DMS153 treated with DMSO at 0.1 percent for 48 hours (cell line): ENCODE results near the gene FLT4.

ENCODE experiments used
- DNase-seq: peaks from one replicate; lab custom pipeline; 2025; ENCODE audit not compliant: unreplicated experiment; lab: John Stamatoyannopoulos, UW

Gene FLT4

DNA sequence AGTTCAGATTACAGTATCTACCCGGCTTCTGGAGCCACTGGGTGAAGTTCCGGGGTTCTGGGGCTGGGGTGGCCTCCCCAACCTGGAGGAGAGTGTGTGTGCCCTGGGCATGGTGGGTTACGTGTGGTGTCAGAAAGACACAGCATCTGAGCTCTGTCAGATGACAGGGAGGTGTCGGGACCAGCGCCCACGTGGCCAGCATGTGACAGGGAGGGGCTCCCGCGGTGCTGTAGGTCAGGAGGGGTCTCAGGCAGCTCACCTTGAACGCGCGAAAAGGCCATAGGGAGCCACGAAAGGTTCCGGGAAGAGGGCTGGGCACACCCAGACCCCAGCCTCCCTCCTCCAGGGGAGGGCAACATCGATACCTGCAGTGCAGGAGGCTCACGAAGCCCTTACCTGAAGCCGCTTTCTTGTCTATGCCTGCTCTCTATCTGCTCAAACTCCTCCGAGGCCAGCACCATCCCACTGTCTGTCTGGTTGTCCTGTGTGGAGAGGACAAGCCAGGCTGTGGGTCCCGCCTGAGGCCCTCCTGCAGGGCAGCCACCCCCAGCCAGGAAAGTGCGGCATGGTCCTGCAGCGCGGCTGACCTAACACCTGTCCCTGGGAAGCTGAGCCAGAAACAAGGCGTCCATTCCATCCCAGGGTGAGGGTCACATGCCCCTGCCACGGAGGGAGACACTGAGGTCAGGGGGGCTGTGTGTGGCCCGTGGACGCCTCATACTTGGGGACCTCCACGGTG, 40.7 kb downstream of the FLT4 start:
- DNase-seq, result no peak

DNA sequence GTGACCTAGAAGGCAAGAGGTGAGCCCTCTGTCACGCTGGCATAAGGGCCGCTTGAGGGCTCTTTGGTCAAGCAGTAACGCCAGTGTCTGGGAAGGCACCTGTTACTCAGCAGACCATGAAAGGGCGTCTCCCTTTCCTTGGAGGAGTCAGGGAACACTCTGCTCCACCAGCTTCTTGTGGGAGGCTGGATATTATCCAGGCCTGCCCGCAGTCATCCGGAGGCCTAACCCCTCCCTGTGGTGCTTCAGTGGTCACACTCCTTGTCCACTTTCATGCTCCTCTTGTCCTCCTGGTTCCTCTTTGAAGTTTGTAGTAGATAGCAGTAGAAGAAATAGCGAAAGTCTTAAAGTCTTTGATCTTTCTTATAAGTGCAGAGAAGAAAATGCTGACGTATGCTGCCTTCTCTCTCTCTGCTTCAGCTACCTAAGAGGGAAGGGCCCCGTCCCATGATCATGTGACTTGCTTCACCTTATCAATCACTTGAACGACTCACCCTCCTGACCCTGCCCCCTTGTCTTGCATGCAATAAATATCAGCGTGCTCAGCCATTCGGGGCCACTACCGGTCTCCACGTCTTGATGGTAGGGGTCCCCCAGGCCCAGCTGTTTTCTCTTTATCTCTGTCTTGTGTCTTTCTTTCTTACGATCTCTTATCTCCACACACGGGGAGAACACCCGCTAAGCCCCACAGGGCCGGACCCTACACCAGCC, 41.4 kb downstream of the FLT4 start:
- DNase-seq, result no peak

DNA sequence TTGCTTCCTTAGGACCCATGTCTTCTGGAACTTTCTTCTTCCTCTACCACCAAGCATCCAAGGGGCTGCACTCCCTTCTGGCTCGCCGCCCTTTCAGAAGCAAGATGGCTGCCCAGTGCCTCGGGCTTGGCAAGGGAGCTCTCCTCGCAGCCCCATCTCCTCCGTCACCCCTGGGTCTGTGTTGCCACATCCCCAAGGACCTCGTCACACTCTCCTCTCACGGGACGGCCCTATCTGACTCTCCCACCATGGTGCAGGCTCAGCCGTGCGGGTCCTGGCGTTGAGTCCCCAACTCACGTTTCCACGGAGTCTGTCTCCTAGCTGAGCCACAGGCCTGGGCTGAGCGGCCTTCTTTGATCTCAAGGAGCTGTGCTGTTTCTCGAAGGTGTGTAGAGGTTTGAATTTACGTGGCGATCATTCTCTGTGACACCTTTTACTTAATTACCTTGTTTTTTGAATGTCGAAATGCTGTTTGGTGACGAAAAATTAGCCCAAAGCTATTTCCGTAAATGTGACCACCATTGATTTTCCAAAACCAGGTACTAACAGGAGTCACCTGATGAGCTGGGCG, 43.1 kb downstream of the FLT4 start:
- DNase-seq, result no peak

DNA sequence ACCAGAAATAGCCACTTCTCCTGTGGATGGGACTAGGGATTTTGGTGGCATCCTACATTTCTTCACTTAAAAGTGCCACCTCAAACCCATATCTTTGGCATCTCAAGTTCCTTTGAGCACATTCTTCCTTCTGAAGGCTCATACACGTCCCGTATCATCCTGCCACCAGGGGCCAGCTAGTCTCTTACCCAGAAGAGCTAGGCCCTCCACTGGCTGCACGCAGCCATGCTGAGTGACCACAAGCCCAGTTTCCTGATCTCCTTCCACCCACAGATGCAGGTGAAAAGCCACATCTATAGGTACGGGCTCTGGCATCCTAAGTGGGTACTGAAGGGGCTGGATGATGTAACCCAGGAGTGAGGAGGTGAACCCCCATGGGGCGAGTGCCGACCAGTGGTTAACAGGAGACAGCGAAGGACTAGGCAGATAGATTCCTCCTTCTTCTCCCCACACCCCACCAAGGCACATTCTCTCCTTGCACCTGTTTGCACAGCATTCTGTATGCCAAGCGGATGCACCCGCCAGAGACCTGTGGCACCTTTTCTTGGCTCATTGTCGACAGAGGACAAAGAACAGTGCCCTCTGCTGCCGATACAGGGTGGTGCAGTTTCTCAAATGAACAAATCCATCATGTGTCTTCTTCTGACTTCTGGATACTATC, 43.7 kb downstream of the FLT4 start:
- no peak for DNase-seq

DNA sequence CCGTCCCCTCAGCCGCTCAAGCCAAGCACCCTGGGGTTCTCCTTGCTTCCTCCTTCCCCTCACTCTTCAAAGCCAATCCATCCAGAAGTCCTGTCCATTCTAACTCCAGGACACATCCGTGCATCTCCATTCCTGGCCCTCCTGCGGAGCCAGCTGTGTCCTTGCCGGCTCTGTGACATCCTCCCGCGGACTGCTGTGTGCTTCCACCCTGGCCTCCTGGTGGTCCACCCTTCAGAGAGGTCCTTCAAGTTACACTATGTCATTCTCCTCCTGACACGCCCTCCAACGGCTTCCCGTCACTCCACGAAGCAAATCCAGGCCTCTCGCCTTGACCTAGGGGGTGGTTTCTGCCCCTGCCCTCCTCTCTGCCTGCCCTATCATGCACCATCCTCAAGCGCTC, 45.1 kb downstream of the FLT4 start:
- no peak for DNase-seq

DNA sequence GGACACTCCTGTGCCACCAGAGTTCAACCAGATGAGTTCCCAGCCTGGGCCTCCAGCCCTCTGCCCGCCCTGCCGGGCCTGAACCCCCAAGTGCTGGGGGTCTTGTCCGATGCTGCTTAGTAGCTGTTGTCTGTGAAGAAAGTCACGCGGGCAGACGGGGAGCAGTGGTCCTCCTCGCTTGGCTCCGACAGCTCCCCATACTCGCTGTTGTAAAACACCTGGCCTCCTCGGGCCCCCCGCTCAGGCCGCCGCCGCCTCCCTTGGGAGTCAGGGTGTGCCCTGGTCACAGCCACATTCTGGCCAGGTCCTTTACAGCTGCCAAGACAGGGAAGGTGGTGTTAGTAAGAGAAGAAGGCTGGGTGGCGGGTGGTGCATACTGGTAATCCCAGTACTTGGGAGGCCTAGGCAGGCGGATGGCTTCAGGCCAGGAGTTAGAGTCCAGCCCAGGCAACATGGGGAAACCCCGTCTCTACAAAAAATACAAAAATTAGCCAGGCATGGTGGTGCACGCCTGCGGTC, 46.3 kb downstream of the FLT4 start:
- DNase-seq, result no peak

DNA sequence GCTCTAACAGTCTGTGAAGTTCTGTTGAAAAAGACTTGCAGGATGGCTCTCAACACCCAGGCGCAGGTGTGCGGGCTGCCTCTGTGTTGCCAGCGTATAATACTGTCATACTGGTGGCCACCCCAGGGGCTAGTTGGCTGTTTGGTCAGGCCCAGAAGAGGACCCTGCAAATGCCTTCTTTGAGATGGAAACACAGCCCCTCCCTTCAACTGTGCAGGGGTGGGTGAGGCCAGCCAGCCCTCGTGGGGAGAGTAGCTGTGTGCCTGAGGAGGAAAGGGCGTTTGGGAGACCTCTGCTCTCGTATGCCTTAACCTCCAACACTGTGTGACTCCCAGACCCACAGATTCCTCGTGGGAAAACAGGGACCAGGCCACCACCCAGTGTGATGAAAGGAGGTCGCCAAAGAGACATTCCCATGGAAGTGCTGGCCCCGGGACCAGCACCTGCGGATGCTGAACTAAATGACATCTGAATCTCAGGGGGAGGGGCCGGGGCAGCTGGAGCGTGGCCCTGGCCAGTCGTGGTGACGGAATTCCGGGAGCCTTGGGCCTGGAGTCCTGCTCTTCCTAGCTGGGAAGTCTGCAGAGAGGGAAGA, 46.8 kb downstream of the FLT4 start:
- DNase-seq, result no peak

DNA sequence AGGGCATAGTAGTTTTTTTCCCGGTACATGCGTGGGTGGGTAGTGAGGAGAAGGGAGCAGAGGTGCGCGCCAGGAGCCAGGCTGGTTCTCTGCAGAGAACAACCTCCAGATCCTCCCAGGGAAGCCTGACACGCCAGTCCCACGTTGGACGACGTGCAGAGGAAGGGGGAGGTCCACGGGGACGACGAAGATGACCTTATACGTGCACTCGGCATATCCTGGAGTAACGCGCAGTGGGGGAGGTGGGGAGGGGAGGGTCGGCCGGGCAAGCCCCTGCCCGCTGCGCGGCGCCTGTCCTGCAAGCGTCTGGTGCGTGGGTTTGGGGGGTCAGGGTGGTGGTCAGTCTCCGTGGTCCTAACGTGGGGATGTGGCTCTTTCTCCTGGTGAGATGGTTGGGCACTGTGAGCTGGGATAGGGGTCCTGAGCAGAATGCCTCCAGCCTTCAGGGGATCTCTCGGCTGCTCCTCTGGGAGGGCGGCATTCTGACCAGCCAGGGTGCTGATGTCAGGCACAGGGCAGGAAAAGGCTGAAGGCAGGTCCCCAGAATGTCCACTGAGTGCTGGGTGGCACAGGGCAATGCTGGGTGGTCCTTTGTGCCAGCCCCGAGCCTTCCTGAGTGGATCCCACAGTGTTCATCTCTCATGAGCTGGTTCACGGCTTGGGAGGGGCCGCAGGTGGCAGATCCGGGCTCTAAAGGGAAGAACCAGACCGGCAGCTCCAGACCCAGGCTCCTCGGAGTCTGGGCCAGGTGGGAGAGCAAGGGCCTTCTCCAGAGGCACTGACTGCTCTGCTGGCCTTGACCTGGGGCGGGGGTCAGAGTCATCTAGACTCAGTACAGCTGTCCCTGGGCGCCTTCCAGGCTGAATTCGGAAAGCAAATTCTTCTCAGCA, 47.6 kb downstream of the FLT4 start:
- no peak for DNase-seq

DNA sequence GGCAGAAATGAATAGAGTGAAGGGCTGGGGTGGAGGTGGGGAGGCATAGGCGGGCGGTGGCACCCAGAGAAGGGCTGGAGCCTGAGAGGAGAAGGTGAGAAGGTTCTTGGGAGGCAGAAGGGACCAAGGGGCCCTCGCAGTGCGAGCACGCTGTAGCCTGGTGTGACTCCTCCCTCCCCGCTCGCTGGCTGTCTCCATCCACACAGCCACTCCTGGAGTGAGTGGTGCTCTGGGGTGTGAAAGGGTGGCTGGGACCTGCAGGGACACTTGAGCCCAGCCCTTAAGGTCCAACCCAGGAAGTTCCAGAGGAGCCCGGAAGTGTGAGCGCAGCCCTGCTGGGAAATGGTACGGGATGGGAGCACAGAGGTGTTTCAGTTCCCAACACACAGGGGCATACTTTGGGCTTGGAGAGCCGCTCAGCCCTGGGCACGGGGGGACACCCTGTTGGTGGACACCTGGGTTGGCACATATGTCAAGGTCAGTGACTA, 48.8 kb downstream of the FLT4 start:
- no peak for DNase-seq

DNA sequence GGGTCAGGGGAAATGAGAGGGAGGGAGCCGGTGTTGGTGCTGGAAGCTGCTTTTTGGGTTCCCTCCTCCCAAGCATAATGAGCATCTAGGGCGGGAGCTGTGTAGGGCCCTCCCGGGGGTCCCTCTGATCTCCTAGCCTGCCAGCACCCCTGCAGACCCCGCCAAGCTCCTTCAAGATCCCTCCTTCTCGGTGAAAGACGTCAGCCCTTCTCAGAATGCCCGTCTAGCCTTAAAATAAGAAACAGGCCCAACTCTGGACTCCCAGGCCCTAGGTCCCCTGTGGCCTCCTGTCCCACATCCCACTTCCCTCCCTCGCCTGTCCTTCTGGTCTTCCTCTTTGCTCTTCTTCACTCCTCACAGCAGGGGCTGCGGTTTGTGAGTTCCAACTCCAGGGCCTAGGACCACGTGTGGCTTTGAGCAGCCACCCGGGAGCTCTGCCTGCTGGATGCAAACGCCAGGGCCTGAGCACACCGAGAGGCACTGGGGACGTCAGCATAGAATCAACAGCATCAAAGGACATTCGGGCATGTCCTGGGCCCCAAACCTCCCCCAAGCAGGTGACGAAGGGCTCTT, 49.3 kb downstream of the FLT4 start:
- DNase-seq, result no peak

DNA sequence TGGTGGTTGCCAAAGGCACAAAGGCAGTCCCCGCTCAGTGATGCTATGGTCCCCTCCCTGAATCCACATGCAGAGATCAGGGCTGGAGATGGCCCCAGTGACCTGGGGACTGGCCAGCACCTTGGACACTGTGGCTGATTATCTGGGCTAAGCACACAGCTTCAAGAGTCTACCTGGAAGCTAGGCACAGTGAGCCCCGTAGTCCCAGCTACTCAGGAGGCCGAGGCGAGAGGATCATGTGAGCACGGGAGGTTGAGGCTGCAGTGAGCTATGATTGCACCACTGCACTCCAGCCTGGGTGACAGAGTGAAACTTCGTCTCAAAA, 49.8 kb downstream of the FLT4 start:
- DNase-seq, result no peak

DNA sequence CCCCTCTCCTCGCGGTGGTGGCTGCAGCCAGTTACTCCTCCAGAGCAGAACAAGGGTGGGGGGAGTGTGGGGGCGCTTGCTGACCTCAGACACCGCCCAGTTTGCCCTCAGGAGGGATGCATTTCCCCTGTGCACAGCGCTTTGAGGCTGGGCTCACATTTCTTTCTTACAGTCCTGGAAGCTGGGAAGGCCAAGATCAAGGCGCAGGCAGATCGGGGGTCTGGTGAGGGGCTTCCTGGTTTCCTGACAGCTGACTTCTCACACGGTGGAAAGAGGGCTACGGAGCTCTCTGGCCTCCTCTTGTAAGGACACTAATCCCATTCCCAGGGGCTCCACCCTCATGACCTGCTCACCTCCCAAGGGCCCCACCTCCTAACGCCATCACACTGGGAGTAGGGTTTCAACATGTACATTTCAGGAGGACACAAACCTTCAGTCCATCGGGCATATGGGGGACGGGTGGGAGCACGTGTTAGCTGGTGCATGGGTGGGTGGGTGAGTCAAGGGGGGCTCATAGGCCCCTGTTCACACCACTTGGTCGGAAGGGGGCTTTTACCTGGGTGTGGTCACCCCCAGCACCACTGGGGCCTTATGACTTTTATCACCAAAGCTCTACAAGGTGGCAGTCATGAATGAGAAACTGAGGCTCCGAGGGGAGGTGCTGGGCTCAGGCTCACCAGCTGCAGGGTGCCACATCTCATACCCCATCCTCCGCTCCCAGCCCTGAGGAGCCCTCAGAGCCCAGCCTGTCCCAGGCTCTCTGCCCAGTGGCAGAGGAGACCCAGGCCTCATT, 50.4 kb downstream of the FLT4 start:
- no peak for DNase-seq

DNA sequence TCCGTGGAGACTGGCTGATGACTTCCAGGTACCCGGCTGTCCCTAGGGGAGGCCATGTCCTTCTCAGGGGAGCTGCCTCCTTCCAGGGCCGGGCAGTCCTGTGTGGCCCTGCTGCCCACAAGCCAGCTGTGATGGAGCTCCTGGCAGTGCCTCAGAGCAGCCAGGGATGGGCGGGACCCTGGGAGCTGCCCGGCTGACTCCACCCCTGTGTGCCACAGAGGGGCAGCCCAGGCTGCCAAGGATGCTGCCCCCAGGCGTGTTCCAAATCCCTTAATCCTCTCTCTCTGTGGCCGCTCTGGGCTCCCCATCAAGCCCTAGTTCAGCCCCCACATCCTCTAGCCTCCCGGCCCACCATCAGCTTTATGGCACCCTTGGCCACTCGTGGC, 51.1 kb downstream of the FLT4 start:
- DNase-seq, result no peak

DNA sequence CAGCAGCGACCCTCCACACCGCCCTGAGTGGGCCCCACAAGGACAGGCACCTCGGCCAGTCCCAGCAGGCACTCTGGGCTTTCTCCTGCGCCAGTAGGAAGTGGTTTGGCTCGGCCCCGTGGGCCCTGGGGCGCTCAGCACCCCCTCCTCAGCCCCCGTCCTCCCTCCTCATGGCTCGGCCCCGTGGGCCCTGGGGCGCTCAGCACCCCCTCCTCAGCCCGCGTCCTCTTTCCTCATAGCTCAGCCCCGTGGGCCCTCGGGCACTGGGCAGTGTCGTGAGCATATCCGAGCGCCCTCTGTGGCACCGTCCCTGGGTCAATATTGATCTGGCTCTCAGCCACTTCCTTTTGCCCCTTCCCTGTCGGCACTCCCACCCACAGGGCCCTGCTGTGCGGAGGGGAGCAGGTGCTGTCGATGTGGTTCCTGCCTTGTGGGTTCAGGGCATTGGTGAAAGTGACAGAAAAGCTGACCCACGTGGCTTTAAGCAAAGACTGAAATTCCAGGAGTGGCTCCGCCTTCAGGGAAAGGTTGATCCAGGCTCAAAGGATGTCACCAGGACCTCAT, 52.6 kb downstream of the FLT4 start:
- DNase-seq, result no peak

DNA sequence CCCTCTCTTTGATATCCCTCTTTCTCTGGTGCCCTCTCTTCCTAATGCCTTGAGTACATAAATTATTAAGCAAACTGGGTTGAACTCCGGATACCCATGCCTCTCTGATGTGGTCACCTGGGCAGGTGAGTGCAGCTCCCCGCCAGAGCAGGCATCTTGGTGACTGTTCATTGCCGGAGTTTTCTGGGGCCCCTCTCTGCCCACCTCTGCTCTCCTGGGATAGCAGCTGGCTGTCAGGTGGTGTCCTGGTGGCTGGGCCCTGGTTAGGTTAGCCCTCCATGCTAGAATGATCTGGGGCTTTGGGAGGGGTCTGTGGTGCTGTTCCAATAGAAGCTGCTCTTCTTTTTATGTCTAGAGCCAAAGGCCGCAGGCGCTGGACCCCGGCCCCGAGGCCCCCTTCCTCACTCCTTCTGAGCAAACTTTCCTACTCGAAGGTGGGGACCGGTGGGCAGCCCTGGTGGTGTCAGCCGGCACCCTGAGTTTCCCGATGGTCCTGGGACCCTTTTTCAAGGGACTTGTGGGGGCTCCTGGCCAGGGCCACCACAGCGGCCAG, 53.2 kb downstream of the FLT4 start:
- no peak for DNase-seq

- no peak for DNase-seq
Observed at GRCh38 chr5:180595381-180596114, 53.9 kb downstream of the FLT4 start.

DNA sequence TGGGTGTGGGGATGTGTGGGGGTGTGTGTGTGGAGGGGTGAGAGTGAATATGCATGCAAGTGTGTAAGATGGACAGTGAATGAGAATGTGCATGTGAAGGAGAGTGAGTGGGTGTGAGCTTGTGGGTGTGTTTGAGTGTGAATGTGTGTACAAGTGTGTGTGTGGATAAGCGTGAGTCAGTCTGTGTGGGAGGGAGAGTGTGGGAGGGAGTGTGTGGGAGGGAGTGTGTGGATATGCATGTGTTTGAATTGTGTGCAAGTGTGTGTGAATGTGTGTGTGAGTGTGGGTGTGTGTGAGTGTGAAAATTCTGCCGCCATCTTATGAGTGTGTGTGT, 54.4 kb downstream of the FLT4 start:
- no peak for DNase-seq
